Measurements from ENCODE around the gene CTBP2. TPM values are rescaled to one million over a fixed set of nuclear protein-coding genes. Genes with fewer than 3 reads are reported as not detected.

The CTBP2 gene
- total and polyA plus RNA-seq, 4 donors: 3.4 to 59.2 (median 5.5) TPM

GRCh38 chr10:125172694-125173093 is 12.3 kb upstream of the CTBP2 start:
- no peak for DNase-seq (ENCODE audit: low spot score)
- 91% methylated on average over 9 of the region's 9 CpGs for WGBS
- TF ChIP-seq SP1 (IDR thresholded peaks at IDR 0.05): no peak
- TF ChIP-seq, protein P1, sequence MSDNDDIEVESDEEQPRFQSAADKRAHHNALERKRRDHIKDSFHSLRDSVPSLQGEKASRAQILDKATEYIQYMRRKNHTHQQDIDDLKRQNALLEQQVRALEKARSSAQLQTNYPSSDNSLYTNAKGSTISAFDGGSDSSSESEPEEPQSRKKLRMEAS (IDR thresholded peaks at IDR 0.05): no peak
- no peak for TF ChIP-seq JUND (IDR thresholded peaks at IDR 0.05)
- TF ChIP-seq REST (IDR thresholded peaks at IDR 0.05): no peak
- no peak for TF ChIP-seq TAF1 (conservative IDR thresholded peaks at IDR 0.05)
- TF ChIP-seq, protein P2, sequence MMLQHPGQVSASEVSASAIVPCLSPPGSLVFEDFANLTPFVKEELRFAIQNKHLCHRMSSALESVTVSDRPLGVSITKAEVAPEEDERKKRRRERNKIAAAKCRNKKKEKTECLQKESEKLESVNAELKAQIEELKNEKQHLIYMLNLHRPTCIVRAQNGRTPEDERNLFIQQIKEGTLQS (IDR thresholded peaks at IDR 0.05): no peak
- TF ChIP-seq YY1 (IDR thresholded peaks at IDR 0.05): no peak
- TF ChIP-seq HNF4A (conservative IDR thresholded peaks at IDR 0.05): no peak
- no peak for TF ChIP-seq GABPA (IDR thresholded peaks at IDR 0.05 in 1 of 2, conservative IDR thresholded peaks at IDR 0.05 in 1 of 2)
- no peak for TF ChIP-seq CTCF (IDR thresholded peaks at IDR 0.05; ENCODE audit: low read depth, low read length, missing input control)
- no peak for TF ChIP-seq RAD21 (IDR thresholded peaks at IDR 0.05)
- no peak overlapping the region for H3K4me3 ChIP-seq (ENCODE audit: low read depth in 1 of 3, low read length in 3 of 3)
- H3K9me3 ChIP-seq (ENCODE audit: control insufficient read depth in 4 of 4, low read length in 3 of 4): no peaks in the 10 kb centered on the region
- H3K27me3 ChIP-seq (ENCODE audit: control insufficient read depth in 4 of 4, insufficient read depth in 4 of 4, low read length in 3 of 4): peaks cover 0 to 4% (median 0%) of the 10 kb centered on the region in 4 donors
- H3K36me3 ChIP-seq (ENCODE audit: control insufficient read depth in 4 of 4, insufficient read depth in 3 of 4, low read depth in 1 of 4, low read length in 3 of 4): no peaks in the 10 kb centered on the region
- H3K4me1 ChIP-seq (ENCODE audit: control insufficient read depth in 4 of 4, insufficient read depth in 4 of 4, low read length in 3 of 4): no peaks in the 10 kb centered on the region
- no peak overlapping the region for H3K9ac ChIP-seq (ENCODE audit: low read depth in 1 of 2, low read length in 2 of 2)
- H3K27ac ChIP-seq (ENCODE audit: low read depth in 1 of 2, low read length in 2 of 2): no peak overlapping the region

GRCh38 chr10:125171402-125172306 is 11.3 kb upstream of the CTBP2 start:
- Histone ChIP-seq H3K27ac (ENCODE audit: low read depth in 1 of 2, low read length in 2 of 2) (no peak overlapping the region), H3K4me3 (ENCODE audit: low read depth in 1 of 3, low read length in 3 of 3) (no peak overlapping the region), H3K4me1 (ENCODE audit: control insufficient read depth in 4 of 4, insufficient read depth in 4 of 4, low read length in 3 of 4) (no peaks in the 10 kb centered on the region), H3K9me3 (ENCODE audit: control insufficient read depth in 4 of 4, low read length in 3 of 4) (no peaks in the 10 kb centered on the region), H3K9ac (ENCODE audit: low read depth in 1 of 2, low read length in 2 of 2) (no peak overlapping the region), H3K27me3 (ENCODE audit: control insufficient read depth in 4 of 4, insufficient read depth in 4 of 4, low read length in 3 of 4) (peaks cover 0 to 4% (median 0%) of the 10 kb centered on the region in 4 donors), H3K36me3 (ENCODE audit: control insufficient read depth in 4 of 4, insufficient read depth in 3 of 4, low read depth in 1 of 4, low read length in 3 of 4) (no peaks in the 10 kb centered on the region)
- 81% methylated on average over 12 of the region's 12 CpGs for WGBS
- DNase-seq (ENCODE audit: low spot score): no peak
- no peak for TF ChIP-seq HNF4A (conservative IDR thresholded peaks at IDR 0.05)
- TF ChIP-seq, protein P1 (IDR thresholded peaks at IDR 0.05): no peak
- TF ChIP-seq FOXA2 (IDR thresholded peaks at IDR 0.05): no peak
- no peak for TF ChIP-seq RXRA (IDR thresholded peaks at IDR 0.05)
- no peak for TF ChIP-seq CTCF (IDR thresholded peaks at IDR 0.05; ENCODE audit: low read depth, low read length, missing input control)
- no peak for TF ChIP-seq RAD21 (IDR thresholded peaks at IDR 0.05)
- TF ChIP-seq HNF4G (IDR thresholded peaks at IDR 0.05): no peak
- no peak for TF ChIP-seq ZBTB33 (IDR thresholded peaks at IDR 0.05)
- no peak for TF ChIP-seq NR2F2 (IDR thresholded peaks at IDR 0.05)
- TF ChIP-seq JUND (IDR thresholded peaks at IDR 0.05): no peak
- no peak for TF ChIP-seq GABPA (IDR thresholded peaks at IDR 0.05 in 1 of 2, conservative IDR thresholded peaks at IDR 0.05 in 1 of 2)
- TF ChIP-seq, protein P2 (IDR thresholded peaks at IDR 0.05): no peak
- TF ChIP-seq FOXA1 (IDR thresholded peaks at IDR 0.05): no peak
- TF ChIP-seq YY1 (IDR thresholded peaks at IDR 0.05): no peak
- TF ChIP-seq EGR1 (IDR thresholded peaks at IDR 0.05; ENCODE audit: low read depth in 2 of 2): no peak
- TF ChIP-seq TAF1 (conservative IDR thresholded peaks at IDR 0.05): no peak
- no peak for TF ChIP-seq SP1 (IDR thresholded peaks at IDR 0.05)
